MG63 (cell line): ENCODE results near the gene ZNF335. TPM values are rescaled to one million over a fixed set of nuclear protein-coding genes. Genes with fewer than 3 reads are reported as not detected.
A peak's percentile ranks its signal among the peaks of the same experiment; 100 is the strongest.
"Not testable (repeated sequence)": the region's sequence is repeated elsewhere in the genome, so short reads cannot be mapped to it uniquely, and the experiment has no call there.

Experiments used
- DNase-seq: peaks from one replicate; pipeline ENCODE4 v3.0.0-alpha.2; 2020
- H3K27me3 ChIP-seq: fragments of 250-450 bp; sonication (Bioruptor Pico); 2 replicates; pipeline ENCODE4 v1.5.1; 2020; ENCODE audit warnings: mild to moderate bottlenecking, moderate library complexity
- H3K36me3 ChIP-seq: fragments of 250-450 bp; sonication (Bioruptor Pico); 2 replicates; pipeline ENCODE4 v1.5.1; 2020; ENCODE audit warnings: mild to moderate bottlenecking, moderate library complexity
- H3K4me3 ChIP-seq: fragments of 250-450 bp; sonication (Bioruptor Pico); 2 replicates; pipeline ENCODE4 v1.5.1; 2020; ENCODE audit warnings: mild to moderate bottlenecking, moderate library complexity
- H3K9me3 ChIP-seq: fragments of 250-450 bp; sonication (Bioruptor Pico); 2 replicates; pipeline ENCODE4 v1.5.1; 2020; ENCODE audit warnings: mild to moderate bottlenecking, moderate library complexity
- total RNA-seq: library from RNA; depleted of rRNA; stranded (reverse); fragments of >200 nt; shearing (Covaris generic); gene quantifications from 2 replicates; pipeline ENCODE4 v1.2.3, GENCODE V29; 2014; ENCODE audit warnings: low replicate concordance

ZNF335 gene
- total RNA-seq, 1 experiment from 2014 or later: 8.7 TPM

DNA sequence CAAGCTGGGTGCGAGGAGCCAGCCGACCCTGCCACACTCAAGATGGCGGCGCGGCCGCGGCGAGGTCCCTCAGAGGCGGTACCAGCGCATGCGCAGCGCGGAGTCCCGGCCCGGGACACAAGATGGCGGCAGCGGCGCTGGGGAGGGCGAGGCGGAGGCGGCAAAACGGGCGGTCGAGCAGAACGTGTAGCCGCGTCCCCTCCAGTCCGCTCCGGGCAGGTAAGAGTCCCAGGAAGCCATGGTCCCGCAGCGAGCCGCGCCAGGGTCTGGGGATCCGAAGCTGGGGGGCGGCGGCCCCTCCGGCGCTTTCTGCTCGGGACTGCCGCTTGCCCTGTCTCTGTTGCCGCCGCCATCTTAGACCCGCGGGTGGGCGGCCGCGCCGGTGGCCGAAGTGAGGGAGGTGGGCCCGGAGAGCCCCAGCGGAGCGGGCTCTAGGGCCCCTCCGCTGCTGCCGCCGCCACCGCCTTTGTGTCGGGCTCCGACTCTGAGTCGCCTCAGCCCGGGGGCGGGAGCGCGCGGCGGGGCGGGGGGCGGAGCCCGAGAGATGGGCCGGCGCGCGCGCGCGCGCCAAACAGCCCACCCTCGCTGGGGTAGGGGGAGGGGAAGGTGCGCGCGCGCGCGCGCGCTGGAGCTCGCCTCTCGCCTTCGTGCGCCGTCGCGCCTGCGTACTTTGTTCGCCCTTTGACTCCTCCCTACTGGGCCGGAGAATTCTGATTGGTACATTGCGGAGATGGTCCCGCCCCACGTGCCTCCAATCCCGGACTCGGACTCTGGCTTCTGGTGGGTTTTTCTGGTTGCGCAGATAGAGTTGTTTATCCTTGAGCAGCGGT, 37.2 kb downstream of the ZNF335 start, which contains the start of gene PCIF1:
PCIF1 (plus strand) TSS at position 98 of the 830 bp plus-strand sequence. CDS start 4,317 bp downstream, outside the sequence.
- no peaks in the 10 kb centered on the region for H3K9me3 ChIP-seq
- peak within 1 kb of the TSS; percentile 98 for H3K4me3 ChIP-seq
- H3K36me3 ChIP-seq: peaks cover 36% of the 10 kb centered on the region
- peak; percentile 96 for DNase-seq
- H3K27me3 ChIP-seq: no peaks in the 10 kb centered on the region

DNA sequence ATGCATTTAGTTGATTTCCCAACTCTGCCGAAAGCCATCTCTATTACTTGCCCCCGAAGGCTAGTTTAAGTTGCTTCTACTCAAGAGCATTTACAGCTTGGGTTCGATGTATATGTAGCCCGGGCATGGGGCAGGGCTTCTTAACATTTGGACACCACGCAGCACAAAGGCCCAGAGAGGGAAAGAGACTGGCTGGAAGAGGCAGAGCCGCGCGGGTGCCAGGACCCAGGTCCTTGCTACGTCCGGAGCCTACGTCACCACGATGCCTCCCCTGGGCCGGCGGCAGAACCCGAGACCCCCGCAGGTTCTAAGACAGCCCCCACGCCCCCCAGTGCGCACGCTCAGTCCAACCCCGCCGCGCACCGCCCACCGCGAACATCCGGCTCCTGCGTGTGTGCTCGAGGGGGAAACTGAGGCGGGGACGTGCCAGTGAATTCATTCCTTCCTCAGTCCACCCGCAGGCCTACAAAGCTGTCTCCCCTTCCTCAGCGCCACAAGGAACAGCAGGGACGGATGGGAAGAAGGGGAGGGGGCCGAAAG, 37.9 kb downstream of the ZNF335 start:
- H3K36me3 ChIP-seq: peaks cover 30% of the 10 kb centered on the region
- no peaks in the 10 kb centered on the region for H3K9me3 ChIP-seq
- H3K27me3 ChIP-seq: no peaks in the 10 kb centered on the region
- DNase-seq: peak; percentile 65
- H3K4me3 ChIP-seq: peak overlapping the region; percentile 98

DNA sequence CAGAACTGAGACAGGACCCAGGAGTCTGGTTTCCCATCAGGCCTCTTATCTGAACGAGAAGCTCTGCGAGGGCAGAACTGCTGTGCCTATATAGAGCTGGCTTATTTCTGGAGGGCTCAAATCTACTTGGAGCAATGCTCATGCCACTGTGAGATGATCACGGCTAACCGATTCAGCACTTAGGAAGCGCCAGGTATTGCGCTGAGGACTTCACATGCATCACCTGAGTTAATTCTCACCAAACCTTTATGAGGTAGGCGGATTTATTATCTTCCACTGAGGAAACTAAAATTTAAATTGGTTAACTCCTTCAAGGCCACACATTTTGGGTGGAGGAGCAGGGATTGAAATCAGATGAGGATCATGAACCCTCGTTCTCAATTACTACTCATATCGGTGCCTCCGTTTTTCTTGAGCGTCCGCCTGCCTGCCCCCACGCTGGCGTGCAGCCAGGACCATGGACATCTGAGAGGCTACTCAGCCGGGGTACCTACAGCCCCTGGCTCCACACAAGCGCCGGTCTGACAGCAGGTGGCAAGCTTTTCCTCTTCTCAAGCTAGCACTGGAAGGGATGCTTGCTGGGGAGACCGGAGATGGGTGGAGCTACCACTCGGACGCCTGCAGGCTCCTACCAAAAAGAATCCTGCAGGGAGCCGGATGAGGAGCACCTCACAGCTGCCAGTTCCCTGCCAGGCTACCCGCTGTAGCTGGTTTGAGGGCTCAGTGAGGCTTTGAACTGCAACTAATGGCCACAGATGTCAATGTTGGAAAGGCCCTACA, 38.5 kb downstream of the ZNF335 start:
- Histone ChIP-seq H3K36me3 (peaks cover 23% of the 10 kb centered on the region), H3K9me3 (no peaks in the 10 kb centered on the region), H3K27me3 (no peaks in the 10 kb centered on the region), H3K4me3 (peak overlapping the region; percentile 98)
- peak; percentile 80 for DNase-seq

DNA sequence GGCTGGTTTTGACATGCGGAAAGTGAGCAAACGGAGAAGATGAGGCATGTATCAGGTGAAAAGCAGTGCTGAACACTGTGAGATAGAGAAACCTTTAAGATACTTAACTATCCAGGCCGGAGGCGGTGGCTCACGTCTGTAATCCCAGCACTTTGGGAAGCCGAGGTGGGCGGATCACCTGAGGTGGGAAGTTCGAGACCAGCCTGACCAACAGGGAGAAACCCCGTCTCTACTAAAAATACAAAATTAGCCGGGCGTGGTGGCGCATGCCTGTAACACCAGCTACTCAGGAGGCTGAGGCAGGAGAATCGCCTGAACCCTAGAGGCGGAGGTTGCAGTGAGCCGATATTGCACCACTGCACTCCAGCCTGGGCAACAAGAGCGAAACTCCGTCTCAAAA, 40.3 kb downstream of the ZNF335 start:
- H3K36me3 ChIP-seq, H3K9me3 ChIP-seq, H3K4me3 ChIP-seq, DNase-seq, H3K27me3 ChIP-seq: not testable (repeated sequence)

DNA sequence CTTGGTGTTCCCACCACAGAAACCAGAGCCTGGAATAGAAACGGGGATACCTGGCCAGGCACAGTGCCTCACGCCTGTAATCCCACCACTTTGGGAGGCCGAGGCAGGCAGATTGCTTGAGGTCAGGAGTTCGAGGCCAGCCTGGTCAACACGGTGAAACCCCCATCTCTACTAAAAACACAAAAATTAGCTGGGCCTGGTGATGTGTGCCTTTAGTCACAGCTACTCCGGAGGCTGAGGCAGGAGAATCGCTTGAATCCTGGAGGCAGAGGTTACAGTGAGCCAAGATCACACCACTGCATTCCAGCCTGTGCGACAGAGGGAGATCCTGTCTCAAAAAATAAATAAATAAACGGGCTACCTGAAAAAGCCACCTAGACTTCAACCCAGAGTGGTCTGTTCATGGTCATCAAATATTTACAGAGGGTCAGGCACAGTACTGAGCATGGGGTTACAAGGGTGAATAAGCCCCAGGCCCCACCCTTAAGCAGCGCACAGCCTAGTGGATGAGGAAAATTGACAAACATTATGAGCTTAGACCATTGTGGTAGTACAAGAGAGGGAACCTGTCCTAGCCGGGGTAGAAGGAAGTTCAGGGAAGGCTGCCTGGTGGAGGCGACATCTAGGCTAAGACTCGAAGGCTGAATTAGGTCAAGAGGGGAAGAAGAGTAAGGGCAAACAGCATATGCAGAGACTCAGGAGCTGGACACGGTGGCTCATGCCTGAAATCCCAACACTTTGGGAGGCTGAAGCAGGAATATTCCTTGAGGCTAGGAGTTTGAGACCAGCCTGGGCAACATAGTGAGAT, 44.7 kb downstream of the ZNF335 start:
- H3K9me3 ChIP-seq: no peaks in the 10 kb centered on the region
- no peaks in the 10 kb centered on the region for H3K27me3 ChIP-seq
- H3K4me3 ChIP-seq: no peak overlapping the region
- no peaks in the 10 kb centered on the region; the same call in 1 of the 2 replicates for H3K36me3 ChIP-seq
- no peak for DNase-seq

DNA sequence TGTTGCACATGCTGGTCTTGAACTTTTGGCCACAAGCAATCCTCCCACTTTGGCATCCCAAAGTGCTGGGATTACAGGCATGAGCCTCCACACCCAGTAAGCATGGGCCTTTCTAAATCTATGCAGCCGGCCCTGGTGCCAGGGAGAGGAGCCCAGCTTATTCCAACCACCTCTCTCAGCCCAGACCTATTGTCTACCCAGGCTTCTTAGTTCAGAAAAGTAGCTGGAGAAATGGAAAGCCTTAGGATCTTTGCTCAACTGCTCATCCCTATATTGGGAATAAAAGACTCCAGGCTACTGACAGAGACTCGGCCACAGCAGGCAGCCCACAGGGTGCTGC, 45.3 kb downstream of the ZNF335 start:
- H3K27me3 ChIP-seq: no peaks in the 10 kb centered on the region
- DNase-seq: no peak
- no peaks in the 10 kb centered on the region for H3K9me3 ChIP-seq
- H3K4me3 ChIP-seq: no peak overlapping the region
- H3K36me3 ChIP-seq: no peaks in the 10 kb centered on the region

DNA sequence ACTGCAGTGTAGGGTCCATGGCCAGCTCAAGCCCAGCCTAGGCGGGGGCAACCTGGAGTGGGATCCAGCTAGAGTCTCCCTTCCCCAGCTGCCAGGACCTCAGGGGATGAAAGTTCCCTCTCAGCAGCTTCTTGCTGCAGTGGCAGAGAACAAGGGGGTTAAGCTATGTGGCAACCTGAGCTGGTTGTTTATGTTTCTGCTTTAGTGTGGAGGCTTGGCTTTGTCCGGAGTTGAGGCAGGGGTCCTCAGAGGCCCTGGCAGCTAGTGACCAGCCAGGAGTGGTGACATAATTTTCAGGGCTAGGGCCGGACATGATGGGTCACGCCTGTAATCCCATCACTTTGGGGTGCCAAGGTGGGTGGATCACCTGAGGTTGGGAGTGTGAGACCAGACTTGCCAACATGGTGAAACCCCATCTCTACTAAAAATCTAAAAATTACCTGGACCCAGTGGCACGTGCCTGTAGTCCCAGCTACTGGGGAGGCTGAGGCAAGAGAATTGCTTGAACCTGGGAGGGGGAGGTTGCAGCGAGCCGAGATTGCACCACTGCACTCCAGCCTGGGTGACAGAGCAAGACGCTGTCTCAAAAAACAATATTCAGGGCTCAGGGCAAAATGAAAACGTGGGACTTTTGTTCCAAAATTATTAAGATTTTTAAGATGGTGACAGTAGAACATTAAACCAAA, 46.0 kb downstream of the ZNF335 start:
- DNase-seq: no peak
- H3K36me3 ChIP-seq: no peaks in the 10 kb centered on the region
- H3K9me3 ChIP-seq: no peaks in the 10 kb centered on the region
- no peaks in the 10 kb centered on the region for H3K27me3 ChIP-seq
- H3K4me3 ChIP-seq: no peak overlapping the region

DNA sequence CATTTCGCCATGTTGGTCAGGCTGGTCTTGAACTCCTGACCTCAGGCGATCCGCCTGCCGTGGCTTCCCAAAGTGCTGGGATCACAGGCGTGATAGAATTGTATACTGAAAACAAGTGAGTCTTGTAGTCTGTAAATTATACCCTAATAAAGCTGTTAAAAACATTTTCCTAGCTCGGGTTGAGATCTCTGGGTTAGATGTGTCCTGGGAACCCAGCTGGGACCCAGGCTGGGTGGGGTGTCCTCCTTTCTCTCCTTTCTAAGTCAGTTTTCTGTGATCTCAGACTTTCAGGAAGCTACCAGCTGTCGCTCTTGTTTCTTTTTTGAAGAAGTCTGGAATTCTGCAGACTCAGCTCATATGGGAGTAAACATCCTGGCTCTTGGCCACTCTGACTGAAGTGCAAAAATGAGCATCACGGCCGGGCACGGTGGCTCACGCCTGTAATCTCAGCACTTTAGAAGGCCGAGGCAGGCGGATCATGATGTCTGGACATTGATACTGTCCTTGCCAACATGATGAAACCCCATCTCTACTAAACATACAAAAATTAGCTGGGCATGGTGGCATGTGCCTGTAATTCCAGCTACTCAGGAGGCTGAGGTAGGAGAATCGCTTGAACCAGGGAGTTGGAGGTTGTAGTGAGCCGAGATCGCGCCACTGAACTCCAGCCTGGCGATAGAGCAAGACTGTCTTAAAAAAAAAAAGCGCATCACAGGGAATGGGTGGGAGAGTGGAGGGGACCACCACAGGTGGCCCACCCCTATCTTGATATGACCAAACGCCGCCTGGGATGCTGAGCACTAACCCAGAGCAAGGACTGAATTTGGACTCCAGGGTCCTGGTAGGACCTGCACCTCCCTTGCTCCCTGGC, 47.4 kb downstream of the ZNF335 start:
- Histone ChIP-seq H3K4me3 (no peak overlapping the region), H3K9me3 (no peaks in the 10 kb centered on the region), H3K27me3 (no peaks in the 10 kb centered on the region), H3K36me3 (no peaks in the 10 kb centered on the region)
- no peak for DNase-seq

DNA sequence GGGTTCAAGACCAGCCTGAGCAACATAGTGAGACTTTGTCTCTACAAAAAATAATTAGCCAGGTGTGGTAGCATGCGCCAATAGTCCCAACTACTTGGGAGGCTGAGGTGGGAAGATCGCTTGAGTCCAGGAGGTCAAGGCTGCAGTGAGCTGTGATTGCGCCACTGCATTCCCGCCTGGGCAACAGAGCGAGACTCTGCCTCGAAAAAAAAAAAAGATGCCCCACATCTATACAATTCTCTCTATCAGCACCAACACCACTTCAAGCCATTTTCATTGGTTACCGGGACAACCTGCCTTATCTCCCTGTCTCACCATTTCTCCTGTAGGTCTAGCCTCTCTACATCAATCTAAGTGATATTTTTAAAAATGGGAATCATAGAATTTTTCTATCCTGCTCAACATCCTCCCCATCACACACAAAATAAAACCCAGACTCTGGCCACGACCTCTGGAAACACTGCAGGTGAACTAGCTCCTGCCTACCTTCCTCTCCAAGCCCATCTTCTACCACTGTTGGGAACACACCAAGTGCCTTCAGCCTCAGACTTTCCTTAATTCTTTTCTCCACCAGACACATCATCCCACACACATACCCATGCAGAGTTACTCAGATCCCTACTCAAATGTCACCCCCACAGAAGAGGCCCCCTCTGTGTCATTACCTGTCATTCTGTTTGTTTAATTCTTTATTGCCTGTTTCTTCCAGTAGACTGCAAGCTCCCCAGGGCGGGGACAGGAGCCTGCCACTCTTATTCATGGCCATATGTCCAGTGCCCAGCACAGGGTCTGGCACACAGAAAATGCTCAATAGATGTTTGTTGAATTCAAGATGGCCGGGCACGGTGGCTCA, 50.4 kb downstream of the ZNF335 start:
- Histone ChIP-seq H3K27me3 (no peaks in the 10 kb centered on the region), H3K36me3 (no peaks in the 10 kb centered on the region)

DNA sequence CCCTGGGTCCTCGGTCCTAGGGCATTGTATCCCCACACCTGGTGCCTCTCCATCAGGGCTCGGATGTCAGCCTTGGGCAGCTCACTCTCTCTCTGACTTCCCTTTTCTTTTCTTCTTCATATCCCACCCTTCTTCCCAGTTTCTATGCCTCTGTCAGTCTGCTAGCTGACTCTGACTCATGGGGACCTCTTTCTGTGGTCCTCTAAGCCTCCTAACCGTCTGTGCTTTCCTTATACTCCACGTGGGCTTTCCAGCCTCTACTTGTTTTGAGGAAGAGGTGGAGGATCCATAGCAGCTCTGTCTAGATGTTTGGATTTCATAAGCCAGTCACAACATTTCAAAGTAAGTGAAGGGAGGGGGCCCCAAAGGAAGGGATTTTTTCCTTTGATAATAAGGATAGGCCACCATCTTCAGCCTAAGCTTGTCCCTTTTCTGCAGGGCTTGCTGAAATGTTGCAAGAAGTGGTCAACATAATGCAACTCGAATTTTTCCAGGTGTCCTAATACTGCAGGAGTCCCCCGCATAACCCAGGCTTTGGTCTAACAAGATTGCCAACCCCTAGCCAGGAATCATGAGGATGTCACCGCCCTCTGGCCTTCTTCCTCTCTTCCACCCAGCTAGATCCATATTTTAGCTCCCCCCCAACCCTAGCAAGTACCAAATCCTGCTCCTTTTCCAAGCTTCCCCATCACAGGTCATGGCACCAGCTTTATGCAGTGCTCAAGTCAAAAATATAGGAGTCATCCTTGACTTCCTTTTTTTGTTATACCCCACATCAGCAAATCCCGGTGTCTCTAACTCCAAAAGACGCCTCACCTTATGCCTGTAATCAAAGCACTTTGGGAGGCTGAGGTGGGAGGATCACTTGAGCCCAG, 51.3 kb downstream of the ZNF335 start:
- Histone ChIP-seq H3K36me3 (no peaks in the 10 kb centered on the region), H3K9me3 (no peaks in the 10 kb centered on the region), H3K4me3 (no peak overlapping the region), H3K27me3 (no peaks in the 10 kb centered on the region)
- no peak for DNase-seq

More for the DNA sequence above, 50.4 kb downstream of the ZNF335 start:
- no peaks in the 10 kb centered on the region for H3K9me3 ChIP-seq
- DNase-seq: no peak
- H3K4me3 ChIP-seq: no peak overlapping the region

DNA sequence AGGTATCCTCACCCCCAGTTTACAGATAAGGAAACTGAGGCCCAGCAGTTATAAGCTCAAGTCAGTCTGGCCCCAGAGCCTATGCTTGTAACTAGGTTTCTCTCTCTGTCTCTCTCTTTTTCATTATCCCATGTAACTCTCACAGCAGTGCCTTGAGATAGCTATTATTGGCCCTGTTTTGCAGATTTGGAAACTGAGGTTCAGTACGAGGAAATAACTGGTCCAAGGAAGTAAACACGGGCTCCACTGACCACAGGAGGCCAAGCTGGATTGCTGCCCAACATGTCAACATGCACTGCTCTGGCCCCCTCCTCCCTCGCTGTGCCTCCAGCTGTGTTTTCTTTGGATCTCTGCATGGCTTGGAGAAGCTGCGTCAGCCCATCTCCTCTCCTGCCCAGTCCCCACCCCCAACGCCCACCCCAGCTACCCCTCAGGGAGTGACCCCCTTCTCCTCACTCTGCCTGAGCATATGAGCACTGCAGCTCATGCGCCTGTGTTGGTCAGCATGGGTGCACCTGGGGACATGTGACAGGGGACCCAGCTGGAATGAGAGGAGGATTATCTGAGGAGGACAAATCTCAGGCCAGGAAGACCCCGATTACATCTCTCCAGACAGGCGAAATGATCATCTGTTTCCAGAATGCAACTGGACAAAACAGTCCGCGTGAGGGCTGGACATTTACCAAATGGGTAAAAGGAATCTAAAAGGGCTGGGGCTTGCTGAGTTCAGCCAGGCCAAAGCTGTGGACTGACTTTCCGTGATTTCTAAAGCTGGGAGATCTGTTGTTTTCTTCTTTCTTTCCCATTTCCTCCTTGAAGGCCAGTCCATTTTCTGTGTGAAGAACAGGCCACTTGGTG, 52.2 kb downstream of the ZNF335 start:
- Histone ChIP-seq H3K9me3 (no peaks in the 10 kb centered on the region), H3K27me3 (no peaks in the 10 kb centered on the region), H3K36me3 (no peaks in the 10 kb centered on the region), H3K4me3 (no peak overlapping the region)
- peak; percentile 19 for DNase-seq

DNA sequence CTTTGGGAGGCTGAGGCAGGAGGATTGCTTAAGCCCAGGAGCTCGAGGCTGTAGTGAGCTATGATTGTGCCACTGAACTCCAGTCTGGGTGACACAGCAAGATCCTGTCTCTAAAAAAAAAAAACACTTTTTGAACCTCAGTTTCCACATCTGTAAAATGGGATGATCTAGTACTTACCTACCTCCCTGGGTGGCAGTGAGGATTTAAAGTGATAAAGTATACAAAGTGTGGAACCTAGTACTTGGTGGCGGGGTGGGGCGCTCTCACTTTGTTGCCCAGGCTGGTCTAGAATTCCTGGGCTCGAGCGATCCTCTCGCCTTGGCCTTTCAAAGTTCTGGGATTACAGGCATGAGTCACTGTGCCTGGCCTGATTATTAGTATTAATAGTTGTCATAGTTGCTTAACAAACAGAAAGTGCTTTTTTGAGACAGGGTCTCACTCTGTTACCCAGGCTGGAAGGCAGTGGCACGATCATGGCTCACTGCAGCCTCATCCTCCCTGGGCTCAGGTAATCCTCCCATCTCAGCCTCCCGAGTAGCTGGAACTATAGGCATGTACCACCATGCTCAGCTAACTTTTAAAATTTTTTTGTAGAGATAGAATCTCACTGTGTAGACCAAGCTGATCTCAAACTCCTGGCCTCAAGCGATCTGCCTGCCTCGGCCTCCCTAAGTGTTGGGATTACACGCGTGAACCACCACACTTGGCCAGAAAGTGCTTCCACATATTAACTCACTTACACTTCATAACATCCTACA, 53.0 kb downstream of the ZNF335 start:
- Histone ChIP-seq H3K4me3 (no peak overlapping the region), H3K27me3 (no peaks in the 10 kb centered on the region), H3K36me3 (no peaks in the 10 kb centered on the region), H3K9me3 (no peaks in the 10 kb centered on the region)
- DNase-seq: no peak
